Mesenchymal stem cell (in vitro differentiated cells and primary cell): ENCODE results near the gene ZNF512B.
"Not testable (repeated sequence)": the region's sequence is repeated elsewhere in the genome, so short reads cannot be mapped to it uniquely, and the experiment has no call there.

ENCODE experiments used
- DNase-seq: peaks from one replicate; pipeline ENCODE4 v3.0.0-alpha.2; 2013
- H2AFZ ChIP-seq: one replicate; pipeline ENCODE4 v1.6.1; 2013; ENCODE audit warnings: low read depth, mild to moderate bottlenecking, control low read depth, inconsistent platforms, low read length, moderate library complexity
- H2AK5ac ChIP-seq: 2 replicates; pipeline ENCODE4 v1.6.1; 2013; ENCODE audit warnings: low read length, moderate library complexity, mild to moderate bottlenecking, inconsistent platforms; ENCODE audit not compliant: severe bottlenecking
- H2BK120ac ChIP-seq: one replicate; pipeline ENCODE4 v1.6.1; 2013; ENCODE audit warnings: low read depth, mild to moderate bottlenecking, inconsistent platforms, low read length, moderate library complexity
- H2BK12ac ChIP-seq, 2 experiments: one replicate each; pipeline ENCODE4 v1.6.1; 2013; ENCODE audit warnings: inconsistent platforms in 2 of 2, low read length in 2 of 2, mild to moderate bottlenecking in 2 of 2, moderate library complexity in 2 of 2, control low read depth in 1 of 2
- H2BK15ac ChIP-seq: one replicate; pipeline ENCODE4 v1.6.1; 2013; ENCODE audit warnings: mild to moderate bottlenecking, low read depth, inconsistent platforms; ENCODE audit not compliant: poor library complexity, severe bottlenecking
- H2BK5ac ChIP-seq: 2 replicates; pipeline ENCODE4 v1.6.1; 2013; ENCODE audit warnings: low read depth, mild to moderate bottlenecking, low read length, control low read depth, inconsistent platforms; ENCODE audit not compliant: poor library complexity, severe bottlenecking
- H3K14ac ChIP-seq, 2 experiments: one replicate each; pipeline ENCODE4 v1.6.1; 2013; ENCODE audit warnings: inconsistent platforms in 2 of 2, low read length in 2 of 2, control low read depth in 1 of 2, mild to moderate bottlenecking in 1 of 2, moderate library complexity in 1 of 2
- H3K18ac ChIP-seq, 2 experiments: one replicate each; pipeline ENCODE4 v1.6.1; 2013; ENCODE audit warnings: inconsistent platforms in 2 of 2, low read length in 2 of 2, control low read depth in 1 of 2, low read depth in 1 of 2, mild to moderate bottlenecking in 1 of 2
- H3K23ac ChIP-seq, 2 experiments: one replicate each; pipeline ENCODE4 v1.6.1; 2013; ENCODE audit warnings: inconsistent platforms in 2 of 2, low read length in 2 of 2, mild to moderate bottlenecking in 2 of 2, moderate library complexity in 2 of 2, control low read depth in 1 of 2
- H3K27ac ChIP-seq: 2 replicates; pipeline ENCODE4 v1.5.1; 2013; ENCODE audit warnings: mild to moderate bottlenecking, moderate library complexity, low read length, control low read depth, inconsistent platforms; ENCODE audit not compliant: poor library complexity, severe bottlenecking
- H3K27me3 ChIP-seq, 2 experiments: 2 replicates each; pipeline versions ENCODE4 v1.6.1 to v1.7.0; 2013; ENCODE audit warnings: low read length in 2 of 2, mild to moderate bottlenecking in 2 of 2, moderate library complexity in 2 of 2, control low read depth in 1 of 2, inconsistent platforms in 1 of 2; ENCODE audit not compliant: control insufficient read depth in 1 of 2, insufficient read depth in 1 of 2
- H3K36me3 ChIP-seq, 2 experiments: 2 replicates each; pipeline versions ENCODE4 v1.6.1 to v1.7.0; 2013; ENCODE audit warnings: low read length in 2 of 2, control low read depth in 1 of 2, inconsistent platforms in 1 of 2, low read depth in 1 of 2, mild to moderate bottlenecking in 1 of 2; ENCODE audit not compliant: insufficient read depth in 2 of 2, control insufficient read depth in 1 of 2
- H3K4ac ChIP-seq, 2 experiments: one replicate each; pipeline ENCODE4 v1.6.1; 2013; ENCODE audit warnings: inconsistent platforms in 2 of 2, low read length in 2 of 2, mild to moderate bottlenecking in 2 of 2, moderate library complexity in 2 of 2, control low read depth in 1 of 2, low read depth in 1 of 2
- H3K4me1 ChIP-seq: 2 replicates; pipeline ENCODE4 v1.6.1; 2013; ENCODE audit warnings: low read depth, low read length, control low read depth; ENCODE audit not compliant: control insufficient read depth, insufficient read depth
- H3K4me2 ChIP-seq: 2 replicates; pipeline ENCODE4 v1.6.1; 2013; ENCODE audit warnings: low read length, mild to moderate bottlenecking, inconsistent platforms; ENCODE audit not compliant: poor library complexity, severe bottlenecking
- H3K4me3 ChIP-seq, 2 experiments: 2 replicates each; pipeline versions ENCODE4 v1.5.1 to v1.7.0; 2013; ENCODE audit warnings: low read length in 2 of 2, mild to moderate bottlenecking in 2 of 2, control low read depth in 1 of 2, low read depth in 1 of 2; ENCODE audit not compliant: insufficient read depth in 1 of 2
- H3K79me1 ChIP-seq: replicated peaks from 2 replicates; pipeline ENCODE4 v1.6.1; 2013; ENCODE audit warnings: mild to moderate bottlenecking, control low read depth, low read length, inconsistent platforms; ENCODE audit not compliant: poor library complexity, severe bottlenecking
- H3K9ac ChIP-seq: 2 replicates; pipeline ENCODE4 v1.7.0; 2013; ENCODE audit warnings: mild to moderate bottlenecking, low read length, moderate library complexity
- H3K9me3 ChIP-seq: 2 replicates; pipeline ENCODE4 v1.7.0; 2013; ENCODE audit warnings: mild to moderate bottlenecking, low read length; ENCODE audit not compliant: control insufficient read depth
- H4K8ac ChIP-seq: one replicate; pipeline ENCODE4 v1.6.1; 2013; ENCODE audit warnings: inconsistent platforms, mild to moderate bottlenecking, low read length, moderate library complexity
- H4K91ac ChIP-seq: one replicate; pipeline ENCODE4 v1.6.1; 2013; ENCODE audit warnings: mild to moderate bottlenecking, low read length, inconsistent platforms
- WGBS: methylation state at CpG from one replicate; pipeline ENCODE4 v1.1.7; 2013; ENCODE audit warnings: mixed read lengths; 5-methylcytosine and 5-hydroxymethylcytosine counted together

Gene ZNF512B

GRCh38 chr20:63977739-63978276 is 8.1 kb upstream of the ZNF512B start:
- H3K9ac ChIP-seq, result no peak overlapping the region
- H3K23ac ChIP-seq, result no peak overlapping the region
- WGBS, result 36% methylated on average over 16 of the region's 16 CpGs
- H2AK5ac ChIP-seq, result no peak overlapping the region
- peak; percentile 86 for DNase-seq
- H3K18ac ChIP-seq, result peak overlapping the region in 1 of 2 experiments; percentile 14
- peak overlapping the region; percentile 13 for H3K4me2 ChIP-seq
- peak overlapping the region; percentile 46 for H4K8ac ChIP-seq
- peaks cover 54% of the 10 kb centered on the region for H3K4me1 ChIP-seq
- H2BK120ac ChIP-seq, result no peak overlapping the region
- H2BK5ac ChIP-seq, result no peak overlapping the region
- peak overlapping the region; percentile 29 for H3K27ac ChIP-seq
- H3K4ac ChIP-seq, result no peak overlapping the region
- H2BK12ac ChIP-seq, result no peak overlapping the region
- no peaks in the 10 kb centered on the region for H3K27me3 ChIP-seq
- peaks cover 2 to 13% of the 10 kb centered on the region in 2 experiments for H3K36me3 ChIP-seq
- peaks cover 10% of the 10 kb centered on the region for H3K79me1 ChIP-seq
- no peak overlapping the region for H3K14ac ChIP-seq
- H2AFZ ChIP-seq, result no peak overlapping the region
- H2BK15ac ChIP-seq, result no peak overlapping the region
- H4K91ac ChIP-seq, result no peak overlapping the region
- no peak overlapping the region for H3K4me3 ChIP-seq
- no peaks in the 10 kb centered on the region for H3K9me3 ChIP-seq

DNA sequence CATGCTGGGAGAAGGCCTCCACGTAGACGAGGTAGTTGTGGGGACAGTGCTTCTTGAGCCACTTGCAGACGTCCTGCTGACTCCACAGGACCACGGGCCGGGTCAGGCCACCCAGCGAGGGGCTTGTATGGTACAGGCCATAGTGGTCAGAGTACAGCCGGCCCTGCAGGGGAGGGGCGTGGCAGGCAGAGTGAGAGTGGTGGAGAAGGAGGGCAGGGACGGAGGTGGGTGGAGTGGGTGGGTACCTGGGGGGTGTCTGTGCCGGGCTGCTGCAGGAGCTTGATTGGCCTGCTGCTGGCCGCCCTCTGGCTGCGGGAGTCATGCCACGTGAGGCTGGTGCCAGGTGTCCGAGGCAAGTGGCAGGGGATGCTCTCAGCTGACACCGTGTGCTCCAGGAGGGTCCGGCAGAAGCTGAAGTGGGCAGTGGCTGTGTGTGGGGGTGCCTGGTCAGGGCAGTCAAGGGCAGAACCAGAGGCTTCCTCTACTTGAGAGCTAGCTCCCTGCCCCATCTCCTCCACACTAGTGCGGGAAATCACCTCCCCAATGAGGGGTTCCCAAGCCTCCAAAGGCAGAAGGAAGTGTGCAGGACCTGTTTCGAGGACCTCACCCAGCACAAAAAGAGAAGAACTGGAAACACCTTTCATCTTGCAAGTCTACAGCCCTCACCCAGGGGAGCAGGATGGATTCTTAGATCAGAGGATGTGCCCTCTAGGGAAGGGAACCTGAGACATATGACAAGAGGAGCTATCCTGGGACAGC is 7.4 kb upstream of the ZNF512B start:
- peak overlapping the region; percentile 29 for H3K27ac ChIP-seq
- peak overlapping the region; percentile 24 for H4K8ac ChIP-seq
- H3K36me3 ChIP-seq, result peaks cover 0 to 11% of the 10 kb centered on the region in 2 experiments
- no peak overlapping the region for H2BK5ac ChIP-seq
- H2AK5ac ChIP-seq, result no peak overlapping the region
- H3K18ac ChIP-seq, result no peak overlapping the region
- H3K4me3 ChIP-seq, result no peak overlapping the region
- no peak overlapping the region for H3K9ac ChIP-seq
- H3K23ac ChIP-seq, result no peak overlapping the region
- H3K14ac ChIP-seq, result no peak overlapping the region
- peak overlapping the region; percentile 17 for H2BK15ac ChIP-seq
- peaks cover 52% of the 10 kb centered on the region for H3K4me1 ChIP-seq
- H2AFZ ChIP-seq, result no peak overlapping the region
- no peak overlapping the region for H3K4ac ChIP-seq
- peak overlapping the region in 1 of 2 experiments; percentile 0 for H2BK12ac ChIP-seq
- H2BK120ac ChIP-seq, result no peak overlapping the region
- peak overlapping the region; percentile 13 for H3K4me2 ChIP-seq
- peak overlapping the region; percentile 52 for H4K91ac ChIP-seq
- no peak for DNase-seq
- no peaks in the 10 kb centered on the region for H3K27me3 ChIP-seq
- 88% methylated on average over 16 of the region's 18 CpGs for WGBS
- H3K79me1 ChIP-seq, result peaks cover 6% of the 10 kb centered on the region
- no peaks in the 10 kb centered on the region for H3K9me3 ChIP-seq

DNA sequence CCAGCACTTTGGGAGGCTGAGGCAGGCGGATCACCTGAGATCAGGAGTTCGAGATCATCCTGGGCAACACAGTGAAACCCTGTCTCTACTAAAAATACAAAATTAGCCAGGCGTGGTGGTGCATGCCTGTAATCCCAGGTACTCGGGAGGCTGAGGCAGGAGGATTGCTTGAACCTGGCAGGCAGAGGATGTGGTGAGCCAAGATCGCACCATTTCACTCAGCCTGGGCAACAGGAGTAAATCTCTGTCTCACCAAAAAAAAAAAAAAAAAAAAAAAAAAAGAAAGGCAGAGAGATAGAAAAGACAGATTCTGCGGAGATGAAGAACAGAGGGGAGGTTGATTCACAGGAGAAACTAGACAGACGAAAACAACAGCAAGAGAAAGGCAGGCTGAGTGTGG is 6.8 kb upstream of the ZNF512B start:
- peaks cover 48% of the 10 kb centered on the region for H3K4me1 ChIP-seq
- H3K4ac ChIP-seq, H3K4me3 ChIP-seq, H3K18ac ChIP-seq, H4K8ac ChIP-seq, H2BK15ac ChIP-seq, H2AK5ac ChIP-seq, H2BK5ac ChIP-seq, H3K4me2 ChIP-seq, H2BK120ac ChIP-seq, H3K27ac ChIP-seq, H4K91ac ChIP-seq, H3K27me3 ChIP-seq, H3K23ac ChIP-seq, H3K14ac ChIP-seq, H2AFZ ChIP-seq, DNase-seq, H3K9ac ChIP-seq, H3K9me3 ChIP-seq, H3K79me1 ChIP-seq: not testable (repeated sequence)
- peaks cover 0 to 11% of the 10 kb centered on the region in 2 experiments for H3K36me3 ChIP-seq
- H2BK12ac ChIP-seq, result peak overlapping the region in 1 of 2 experiments; percentile 0
- 94% methylated on average over 4 of the region's 7 CpGs for WGBS

DNA sequence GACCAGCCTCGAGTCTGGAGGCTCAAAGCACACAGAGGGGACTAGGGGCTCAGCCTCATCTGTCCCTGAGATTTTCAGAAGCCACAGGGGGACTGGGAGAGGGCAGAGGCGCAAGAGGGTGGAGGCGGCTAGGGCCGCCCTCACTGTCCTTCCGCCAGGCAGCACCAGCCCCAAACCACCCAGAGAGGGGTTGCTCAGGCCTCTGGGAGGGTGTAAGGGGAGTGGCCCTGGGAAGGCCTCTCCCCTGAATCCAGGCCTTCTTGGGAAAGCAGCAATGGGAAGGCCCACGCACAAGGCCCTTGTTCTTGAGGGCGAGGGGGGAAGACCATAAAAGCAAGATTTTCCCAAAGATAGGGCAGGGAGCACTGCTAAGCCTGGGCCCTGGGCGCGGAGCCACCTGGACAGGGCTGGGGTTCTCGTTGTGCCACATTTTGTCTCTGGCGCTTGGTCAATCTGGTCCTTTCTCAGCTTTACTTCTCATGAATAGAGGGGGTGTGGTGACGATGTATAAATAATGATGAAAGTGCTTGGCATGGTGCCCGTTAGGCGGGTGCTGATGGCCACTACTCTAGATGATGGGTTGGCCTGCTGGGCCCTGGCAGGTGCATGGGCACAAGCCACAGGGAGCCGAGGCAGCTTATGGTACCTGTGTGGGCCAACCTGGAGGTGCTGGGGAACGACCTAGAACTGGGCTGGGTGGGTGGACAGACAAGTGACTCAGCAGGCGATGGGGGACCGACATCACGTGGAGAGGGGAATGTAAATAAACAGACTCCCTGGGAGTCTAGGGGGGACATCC is 4.9 kb upstream of the ZNF512B start:
- H2BK120ac ChIP-seq, result no peak overlapping the region
- H2AFZ ChIP-seq, result no peak overlapping the region
- peak overlapping the region; percentile 51 for H3K9ac ChIP-seq
- no peaks in the 10 kb centered on the region for H3K27me3 ChIP-seq
- no peak overlapping the region for H3K4me2 ChIP-seq
- whole genome bisulfite sequencing, result 79% methylated on average over 17 of the region's 19 CpGs
- no peaks in the 10 kb centered on the region for H3K9me3 ChIP-seq
- H2BK15ac ChIP-seq, result no peak overlapping the region
- H2BK12ac ChIP-seq, result no peak overlapping the region
- DNase-seq, result no peak
- no peak overlapping the region for H3K27ac ChIP-seq
- no peak overlapping the region for H3K18ac ChIP-seq
- H2BK5ac ChIP-seq, result no peak overlapping the region
- H3K14ac ChIP-seq, result no peak overlapping the region
- H2AK5ac ChIP-seq, result no peak overlapping the region
- H3K79me1 ChIP-seq, result peaks cover 4% of the 10 kb centered on the region
- peaks cover 43% of the 10 kb centered on the region for H3K4me1 ChIP-seq
- no peak overlapping the region for H3K4me3 ChIP-seq
- H3K4ac ChIP-seq, result no peak overlapping the region
- no peak overlapping the region for H4K91ac ChIP-seq
- H3K36me3 ChIP-seq, result peaks cover 0 to 11% of the 10 kb centered on the region in 2 experiments
- no peak overlapping the region for H3K23ac ChIP-seq
- H4K8ac ChIP-seq, result no peak overlapping the region
